Spleen (tissue), 7 donors: ENCODE results near the gene SEL1L3.

Experiments used
- POLR2A ChIP-seq, 3 donors: fragments of 450-650 bp; IDR thresholded peaks; one replicate each; pipeline ENCODE4 v1.5.1; 2017; ENCODE audit warnings: antibody characterized with exemption in 3 of 3, mild to moderate bottlenecking in 1 of 3
- POLR2AphosphoS5 ChIP-seq, 3 donors: sonication (generic); formaldehyde crosslinking; IDR thresholded peaks; one replicate each; pipeline ENCODE4 v1.5.1; 2017; ENCODE audit warnings: antibody characterized with exemption in 3 of 3
- TF ChIP-seq, protein P1 (sequence below), 11 experiments: fragments of 200-600 bp in 7 of 11; fragments of 450-650 bp in 4 of 11; sonication (generic) in 4 of 11; IDR thresholded peaks in 8 of 11; conservative IDR thresholded peaks in 3 of 11; 1 replicate in 7 of 11; 2 replicates in 4 of 11; pipeline versions ENCODE4 v1.4.0 to v1.8.0; 2016 to 2021; ENCODE audit warnings: antibody characterized with exemption in 11 of 11, inconsistent platforms in 4 of 11, mild to moderate bottlenecking in 1 of 11
- donor health status: DM: no; HTN: no; CAD: no; lungs with moderate emphysema.
- donor health status: DM: no; HTN: no; CAD: no.
- donor health status: DM: no; HTN: no; CAD: no.

GRCh38 chr4:25870081-25870480 lies 7.3 kb upstream of the SEL1L3 start:
- TF ChIP-seq POLR2A (IDR thresholded peaks at IDR 0.05) (no peak), POLR2AphosphoS5 (IDR thresholded peaks at IDR 0.05) (peak in 1 of 3 donors; percentile 7)
- TF ChIP-seq, protein P1, sequence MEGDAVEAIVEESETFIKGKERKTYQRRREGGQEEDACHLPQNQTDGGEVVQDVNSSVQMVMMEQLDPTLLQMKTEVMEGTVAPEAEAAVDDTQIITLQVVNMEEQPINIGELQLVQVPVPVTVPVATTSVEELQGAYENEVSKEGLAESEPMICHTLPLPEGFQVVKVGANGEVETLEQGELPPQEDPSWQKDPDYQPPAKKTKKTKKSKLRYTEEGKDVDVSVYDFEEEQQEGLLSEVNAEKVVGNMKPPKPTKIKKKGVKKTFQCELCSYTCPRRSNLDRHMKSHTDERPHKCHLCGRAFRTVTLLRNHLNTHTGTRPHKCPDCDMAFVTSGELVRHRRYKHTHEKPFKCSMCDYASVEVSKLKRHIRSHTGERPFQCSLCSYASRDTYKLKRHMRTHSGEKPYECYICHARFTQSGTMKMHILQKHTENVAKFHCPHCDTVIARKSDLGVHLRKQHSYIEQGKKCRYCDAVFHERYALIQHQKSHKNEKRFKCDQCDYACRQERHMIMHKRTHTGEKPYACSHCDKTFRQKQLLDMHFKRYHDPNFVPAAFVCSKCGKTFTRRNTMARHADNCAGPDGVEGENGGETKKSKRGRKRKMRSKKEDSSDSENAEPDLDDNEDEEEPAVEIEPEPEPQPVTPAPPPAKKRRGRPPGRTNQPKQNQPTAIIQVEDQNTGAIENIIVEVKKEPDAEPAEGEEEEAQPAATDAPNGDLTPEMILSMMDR (IDR thresholded peaks at IDR 0.05 in 8 of 11, conservative IDR thresholded peaks at IDR 0.05 in 3 of 11): no peak
